Loucy (cell line): Measurements from ENCODE around the gene CAMTA1.

ENCODE experiments used
- H2AFZ ChIP-seq: fragments of 200-600 bp; sonication (generic); 2 replicates; pipeline ENCODE4 v1.6.0; 2016; ENCODE audit warnings: antibody characterized with exemption, mild to moderate bottlenecking, low read length, moderate library complexity
- H3F3A ChIP-seq: fragments of 200-600 bp; 2 replicates; pipeline ENCODE4 v1.6.0; 2016; ENCODE audit warnings: antibody characterized with exemption, low read depth, mild to moderate bottlenecking
- H3K27me3 ChIP-seq: fragments of 200-600 bp; sonication (generic); 2 replicates; pipeline ENCODE4 v1.6.1; 2014; ENCODE audit warnings: low read length, mild to moderate bottlenecking; ENCODE audit not compliant: insufficient read depth, poor library complexity, severe bottlenecking
- H3K36me3 ChIP-seq: fragments of 200-600 bp; sonication (generic); 2 replicates; pipeline ENCODE4 v1.6.1; 2016; ENCODE audit warnings: low read length; ENCODE audit not compliant: insufficient read depth
- H3K4me1 ChIP-seq: fragments of 200-600 bp; sonication (generic); 2 replicates; pipeline ENCODE4 v1.5.1; 2014; ENCODE audit warnings: low read length, mild to moderate bottlenecking; ENCODE audit not compliant: insufficient read depth, poor library complexity, severe bottlenecking
- H3K4me2 ChIP-seq: fragments of 200-600 bp; sonication (generic); 2 replicates; pipeline ENCODE4 v1.6.0; 2014; ENCODE audit warnings: antibody characterized with exemption, low read length, low read depth, mild to moderate bottlenecking; ENCODE audit not compliant: poor library complexity, severe bottlenecking
- H3K4me3 ChIP-seq: fragments of 200-600 bp; sonication (generic); 2 replicates; pipeline ENCODE4 v1.5.1; 2014; ENCODE audit warnings: low read length, mild to moderate bottlenecking, mixed read lengths; ENCODE audit not compliant: poor library complexity, severe bottlenecking
- H3K79me2 ChIP-seq: fragments of 200-600 bp; sonication (generic); 2 replicates; pipeline ENCODE4 v1.6.1; 2014; ENCODE audit warnings: low read length; ENCODE audit not compliant: insufficient read depth
- H3K9ac ChIP-seq: fragments of 200-600 bp; sonication (generic); 2 replicates; pipeline ENCODE4 v1.6.0; 2014; ENCODE audit warnings: mild to moderate bottlenecking, low read depth, low read length, moderate library complexity; ENCODE audit not compliant: poor library complexity, severe bottlenecking
- H3K9me2 ChIP-seq: fragments of 200-600 bp; sonication (generic); replicated peaks from 2 replicates; pipeline ENCODE4 v1.6.1; 2016; ENCODE audit warnings: low read depth, low read length, mixed read lengths
- H3K9me3 ChIP-seq: fragments of 200-600 bp; sonication (generic); 2 replicates; pipeline ENCODE4 v1.6.1; 2014; ENCODE audit warnings: mild to moderate bottlenecking, antibody characterized with exemption, low read length, low read depth; ENCODE audit not compliant: insufficient read depth
- H4K20me1 ChIP-seq: fragments of 200-600 bp; sonication (generic); 2 replicates; pipeline ENCODE4 v1.6.0; 2014; ENCODE audit warnings: antibody characterized with exemption, low read length, mild to moderate bottlenecking; ENCODE audit not compliant: insufficient read depth, poor library complexity, severe bottlenecking
- EZH2phosphoT487 ChIP-seq: fragments of 200-600 bp; IDR thresholded peaks from 2 replicates; pipeline ENCODE4 v1.6.1; 2018; ENCODE audit warnings: antibody characterized with exemption, mild to moderate bottlenecking, moderate library complexity, borderline replicate concordance
- TF ChIP-seq, protein P1 (sequence below): fragments of 200-600 bp; sonication (generic); conservative IDR thresholded peaks from 2 replicates; pipeline ENCODE4 v1.5.1; 2014; ENCODE audit warnings: mild to moderate bottlenecking, antibody characterized with exemption, low read length

Gene CAMTA1

DNA sequence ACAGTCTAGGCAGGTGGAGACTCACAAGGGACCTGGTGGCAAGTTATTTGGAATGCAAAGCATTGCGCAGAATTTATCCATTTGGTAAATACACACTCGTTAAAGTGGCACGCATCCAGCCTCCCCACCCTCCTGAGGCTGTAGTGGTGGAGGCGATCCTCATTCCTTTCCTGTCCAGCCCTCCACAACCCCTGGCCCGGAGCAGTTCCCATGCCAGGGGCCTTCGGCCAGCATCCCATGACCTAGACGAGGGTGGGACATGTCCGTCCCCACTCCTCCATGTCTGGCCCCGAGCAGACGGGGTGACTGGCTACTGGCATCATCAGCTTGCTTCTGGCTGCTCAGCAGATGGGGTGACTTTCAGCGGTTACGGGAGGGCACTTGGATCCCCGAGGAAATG, 704.3 kb downstream of the CAMTA1 start:
- no peaks in the 10 kb centered on the region for H3K9me2 ChIP-seq
- no peak overlapping the region for H3K9ac ChIP-seq
- H3K9me3 ChIP-seq = peaks cover 4% of the 10 kb centered on the region; the same call in 1 of the 2 replicates
- no peaks in the 10 kb centered on the region for H3K36me3 ChIP-seq
- no peak for TF ChIP-seq EZH2phosphoT487
- TF ChIP-seq, protein P1, sequence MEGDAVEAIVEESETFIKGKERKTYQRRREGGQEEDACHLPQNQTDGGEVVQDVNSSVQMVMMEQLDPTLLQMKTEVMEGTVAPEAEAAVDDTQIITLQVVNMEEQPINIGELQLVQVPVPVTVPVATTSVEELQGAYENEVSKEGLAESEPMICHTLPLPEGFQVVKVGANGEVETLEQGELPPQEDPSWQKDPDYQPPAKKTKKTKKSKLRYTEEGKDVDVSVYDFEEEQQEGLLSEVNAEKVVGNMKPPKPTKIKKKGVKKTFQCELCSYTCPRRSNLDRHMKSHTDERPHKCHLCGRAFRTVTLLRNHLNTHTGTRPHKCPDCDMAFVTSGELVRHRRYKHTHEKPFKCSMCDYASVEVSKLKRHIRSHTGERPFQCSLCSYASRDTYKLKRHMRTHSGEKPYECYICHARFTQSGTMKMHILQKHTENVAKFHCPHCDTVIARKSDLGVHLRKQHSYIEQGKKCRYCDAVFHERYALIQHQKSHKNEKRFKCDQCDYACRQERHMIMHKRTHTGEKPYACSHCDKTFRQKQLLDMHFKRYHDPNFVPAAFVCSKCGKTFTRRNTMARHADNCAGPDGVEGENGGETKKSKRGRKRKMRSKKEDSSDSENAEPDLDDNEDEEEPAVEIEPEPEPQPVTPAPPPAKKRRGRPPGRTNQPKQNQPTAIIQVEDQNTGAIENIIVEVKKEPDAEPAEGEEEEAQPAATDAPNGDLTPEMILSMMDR = no peak
- H3K79me2 ChIP-seq = no peaks in the 10 kb centered on the region
- no peak overlapping the region for H2AFZ ChIP-seq
- H4K20me1 ChIP-seq = no peaks in the 10 kb centered on the region
- no peak overlapping the region for H3K4me2 ChIP-seq
- no peaks in the 10 kb centered on the region for H3K4me1 ChIP-seq
- H3K4me3 ChIP-seq = no peak overlapping the region
- no peaks in the 10 kb centered on the region for H3F3A ChIP-seq
- no peaks in the 10 kb centered on the region for H3K27me3 ChIP-seq

DNA sequence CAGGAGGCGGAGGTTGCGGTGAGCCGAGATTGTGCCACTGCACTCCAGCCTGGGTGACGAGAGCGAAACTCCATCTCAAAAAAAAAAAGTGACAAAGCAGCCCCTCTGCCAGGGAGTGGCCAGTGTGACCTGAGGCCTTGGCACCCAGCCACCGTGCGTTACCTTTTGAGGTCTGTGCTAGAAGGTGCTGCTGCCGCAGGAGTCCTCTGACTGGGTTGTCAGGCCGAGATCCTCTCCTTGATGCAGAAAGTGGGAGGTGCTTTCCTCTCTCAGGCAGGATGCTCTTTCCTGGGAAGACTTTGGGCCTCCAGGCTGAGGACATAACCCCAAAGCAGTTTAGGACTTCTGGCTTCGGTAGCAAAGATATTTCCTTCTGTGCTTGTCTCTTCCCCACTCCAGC, 705.3 kb downstream of the CAMTA1 start:
- H3K36me3 ChIP-seq = no peaks in the 10 kb centered on the region
- H2AFZ ChIP-seq = no peak overlapping the region
- H3K79me2 ChIP-seq = no peaks in the 10 kb centered on the region
- H3F3A ChIP-seq = no peaks in the 10 kb centered on the region
- no peak for TF ChIP-seq EZH2phosphoT487
- TF ChIP-seq, protein P1 = no peak
- no peaks in the 10 kb centered on the region for H4K20me1 ChIP-seq
- no peak overlapping the region for H3K4me2 ChIP-seq
- peaks cover 4% of the 10 kb centered on the region; the same call in 1 of the 2 replicates for H3K9me3 ChIP-seq
- H3K27me3 ChIP-seq = no peaks in the 10 kb centered on the region
- no peaks in the 10 kb centered on the region for H3K4me1 ChIP-seq
- H3K9ac ChIP-seq = no peak overlapping the region
- H3K9me2 ChIP-seq = no peaks in the 10 kb centered on the region
- H3K4me3 ChIP-seq = no peak overlapping the region

DNA sequence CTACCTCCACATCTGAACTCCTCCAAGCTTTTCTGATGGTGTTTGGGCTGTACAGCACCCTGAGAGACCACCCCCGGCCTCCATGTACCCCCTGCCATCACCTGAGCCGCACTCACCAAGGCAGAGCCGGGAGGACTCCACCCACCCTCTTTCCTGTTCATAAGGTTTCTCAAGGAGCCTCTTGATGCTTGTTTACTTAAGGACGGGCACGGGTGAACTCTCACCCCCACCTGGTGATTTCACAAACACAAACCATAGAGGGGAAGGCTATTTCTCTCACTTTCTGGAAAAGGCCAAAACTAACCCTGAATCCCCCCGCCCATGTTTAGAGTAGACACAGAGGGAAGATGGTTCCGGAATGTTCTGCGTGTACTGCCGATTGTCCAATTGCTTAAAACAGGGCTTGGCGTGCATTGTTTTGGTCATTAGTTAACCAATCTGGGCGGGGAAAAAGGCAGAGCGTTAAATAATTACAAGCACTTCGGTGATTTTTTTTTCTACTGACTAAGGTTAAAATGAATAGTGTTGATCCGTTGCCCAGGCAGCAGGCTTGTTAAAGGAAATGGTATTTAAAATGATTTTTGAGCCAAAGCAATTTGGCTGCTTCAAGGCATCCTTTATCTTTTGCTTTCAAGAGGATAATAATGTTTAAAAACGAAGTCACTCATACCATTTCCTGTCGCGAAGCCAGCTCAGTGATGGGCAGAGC, 706.0 kb downstream of the CAMTA1 start:
- H3K9me3 ChIP-seq = peaks cover 4% of the 10 kb centered on the region; the same call in 1 of the 2 replicates
- no peaks in the 10 kb centered on the region for H3K4me1 ChIP-seq
- TF ChIP-seq EZH2phosphoT487 = no peak
- TF ChIP-seq, protein P1 = no peak
- no peak overlapping the region for H3K4me3 ChIP-seq
- H3K4me2 ChIP-seq = no peak overlapping the region
- H3K36me3 ChIP-seq = no peaks in the 10 kb centered on the region
- H3K9ac ChIP-seq = no peak overlapping the region
- no peaks in the 10 kb centered on the region for H3K9me2 ChIP-seq
- H4K20me1 ChIP-seq = no peaks in the 10 kb centered on the region
- H3F3A ChIP-seq = no peaks in the 10 kb centered on the region
- no peaks in the 10 kb centered on the region for H3K27me3 ChIP-seq
- no peak overlapping the region for H2AFZ ChIP-seq
- H3K79me2 ChIP-seq = no peaks in the 10 kb centered on the region
